GM19351 (cell line): Measurements from ENCODE around the gene TSN.

Source experiments
- ATAC-seq: cut with Tn5 transposase; IDR thresholded peaks from one replicate; pipeline ENCODE4 v1.9.1; 2021; ENCODE audit warnings: mild to moderate bottlenecking, moderate library complexity; ENCODE audit not compliant: unreplicated experiment

Gene TSN

GRCh38 chr2:121741450-121741849, 14.0 kb upstream of the TSN start:
- no peak for ATAC-seq

- no peak for ATAC-seq
Observed at GRCh38 chr2:121746071-121746578, 9.3 kb upstream of the TSN start.

- ATAC-seq, result peak; percentile 89
Observed at GRCh38 chr2:121748202-121748601, 7.2 kb upstream of the TSN start.

GRCh38 chr2:121754851-121755236, 607 bp upstream of the TSN start:
- no peak for ATAC-seq

GRCh38 chr2:121764681-121765228, 9.3 kb downstream of the TSN start:
- ATAC-seq, result no peak

- no peak for ATAC-seq
Observed at GRCh38 chr2:121766624-121767023, 11.2 kb downstream of the TSN start.

GRCh38 chr2:121768143-121768755, 12.8 kb downstream of the TSN start:
- no peak for ATAC-seq

GRCh38 chr2:121771976-121772742, 16.7 kb downstream of the TSN start:
- ATAC-seq, result no peak

GRCh38 chr2:121774235-121774634, 18.8 kb downstream of the TSN start:
- no peak for ATAC-seq

- ATAC-seq, result no peak
Observed at GRCh38 chr2:121776361-121776760, 20.9 kb downstream of the TSN start.

- no peak for ATAC-seq
Observed at GRCh38 chr2:121776885-121777698, 21.6 kb downstream of the TSN start.

- ATAC-seq, result no peak
Observed at GRCh38 chr2:121777699-121778058, 22.2 kb downstream of the TSN start.

GRCh38 chr2:121778741-121779487, 23.5 kb downstream of the TSN start:
- ATAC-seq, result no peak

GRCh38 chr2:121783180-121783579, 27.7 kb downstream of the TSN start:
- ATAC-seq, result no peak

- no peak for ATAC-seq
Observed at GRCh38 chr2:121788685-121789084, 33.2 kb downstream of the TSN start.

GRCh38 chr2:121790276-121790956, 35.0 kb downstream of the TSN start:
- ATAC-seq, result no peak

GRCh38 chr2:121791290-121791689, 35.8 kb downstream of the TSN start:
- ATAC-seq, result no peak

- no peak for ATAC-seq
Observed at GRCh38 chr2:121791801-121792221, 36.4 kb downstream of the TSN start.

- no peak for ATAC-seq
Observed at GRCh38 chr2:121793816-121794215, 38.4 kb downstream of the TSN start.

- ATAC-seq, result no peak
Observed at GRCh38 chr2:121794233-121794632, 38.8 kb downstream of the TSN start.
